Measurements from ENCODE around the gene TSPO2.

The TSPO2 gene

GRCh38 chr6:41051873-41052272 is 9.6 kb downstream of the TSPO2 start:
- no peak for DNase-seq (ENCODE audit: low spot score)

GRCh38 chr6:41053041-41053440 is 10.8 kb downstream of the TSPO2 start, which contains the start of gene APOBEC2:
Gene APOBEC2, plus strand, starts transcription at chr6:41053202. Its CDS starts 146 bp downstream, at chr6:41053348.
- DNase-seq (ENCODE audit: low spot score): no peak

GRCh38 chr6:41054511-41054910 is 12.2 kb downstream of the TSPO2 start:
- DNase-seq (ENCODE audit: low spot score): no peak

DNA sequence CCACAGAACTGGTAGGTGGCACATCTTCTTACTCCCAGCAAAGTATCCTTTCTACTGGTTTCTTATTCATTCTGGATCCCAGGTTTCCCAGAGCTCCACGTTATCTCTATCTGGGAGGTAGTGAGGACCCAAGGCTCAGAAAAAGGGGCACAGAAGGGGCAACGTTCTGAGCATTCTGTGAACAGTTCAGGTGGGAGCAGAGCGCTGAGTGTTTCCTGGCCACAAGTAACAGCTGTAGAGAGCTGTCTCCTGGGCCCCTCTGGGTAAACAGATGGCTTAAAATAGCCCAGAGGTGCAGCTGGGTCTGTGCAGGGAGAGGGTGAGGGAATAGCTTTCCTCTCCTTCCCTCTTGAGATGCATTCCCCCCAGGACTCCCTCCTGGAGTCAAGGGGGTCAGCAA is 12.9 kb downstream of the TSPO2 start:
- DNase-seq (ENCODE audit: low spot score): no peak

DNA sequence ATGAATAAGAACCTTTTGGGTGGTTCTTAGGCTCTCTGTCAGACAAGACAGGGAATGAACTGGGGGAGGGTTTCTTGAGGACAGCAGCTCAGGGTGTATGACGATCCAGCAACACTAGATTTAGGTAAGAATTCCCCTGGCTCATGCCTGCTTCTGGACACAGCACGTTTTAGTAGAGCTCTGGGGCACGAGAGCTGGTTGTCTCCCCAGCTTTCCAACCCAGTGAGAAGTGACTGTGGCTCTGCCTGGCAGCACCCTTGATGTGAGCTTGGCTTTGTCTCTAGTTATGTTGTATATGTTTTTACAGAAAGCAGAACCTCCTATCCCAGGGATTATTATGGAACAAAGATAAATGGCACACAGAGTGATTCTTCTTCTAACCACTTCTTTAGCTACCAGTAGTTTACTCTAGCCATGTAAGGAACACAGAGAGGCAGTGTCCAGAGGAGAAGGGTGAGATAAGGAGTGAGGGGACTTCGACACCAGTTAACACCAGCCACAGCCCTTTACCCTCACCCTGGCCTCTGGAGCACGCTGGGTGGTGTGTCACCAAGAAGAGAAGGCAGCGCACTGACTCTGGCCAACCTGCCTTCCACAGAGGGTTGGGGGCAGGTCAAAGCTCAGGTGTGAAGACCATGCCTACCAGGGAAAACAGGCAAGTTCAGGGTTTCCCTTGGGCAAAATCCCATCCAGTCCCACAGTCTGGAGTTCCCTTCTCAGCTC is 14.7 kb downstream of the TSPO2 start:
- no peak for DNase-seq (ENCODE audit: low spot score)

DNA sequence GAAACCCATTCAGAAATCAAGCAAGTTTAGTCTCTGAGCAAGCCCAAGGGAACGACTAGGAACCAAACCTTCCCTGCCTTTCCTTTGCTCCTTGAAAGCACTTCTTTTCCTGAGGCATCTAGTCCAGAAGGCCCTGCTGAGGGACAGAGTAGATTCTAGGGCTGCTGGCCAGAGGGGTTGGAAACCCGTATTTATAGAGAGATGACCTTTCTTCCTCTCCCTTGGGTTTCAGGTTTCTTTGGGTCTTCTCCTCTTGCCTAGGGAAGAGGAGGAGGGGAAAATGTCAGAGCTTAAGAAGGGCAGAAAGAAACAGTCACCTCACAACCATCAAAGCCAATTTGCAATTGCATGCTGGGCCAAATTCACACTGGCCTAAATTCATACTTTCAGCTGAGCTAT is 16.5 kb downstream of the TSPO2 start:
- no peak for DNase-seq (ENCODE audit: low spot score)

- no peak for DNase-seq (ENCODE audit: low spot score)
Observed at GRCh38 chr6:41059556-41059955, 17.3 kb downstream of the TSPO2 start.

- DNase-seq (ENCODE audit: low spot score): no peak
Observed at GRCh38 chr6:41061196-41061726, 19.0 kb downstream of the TSPO2 start.

DNA sequence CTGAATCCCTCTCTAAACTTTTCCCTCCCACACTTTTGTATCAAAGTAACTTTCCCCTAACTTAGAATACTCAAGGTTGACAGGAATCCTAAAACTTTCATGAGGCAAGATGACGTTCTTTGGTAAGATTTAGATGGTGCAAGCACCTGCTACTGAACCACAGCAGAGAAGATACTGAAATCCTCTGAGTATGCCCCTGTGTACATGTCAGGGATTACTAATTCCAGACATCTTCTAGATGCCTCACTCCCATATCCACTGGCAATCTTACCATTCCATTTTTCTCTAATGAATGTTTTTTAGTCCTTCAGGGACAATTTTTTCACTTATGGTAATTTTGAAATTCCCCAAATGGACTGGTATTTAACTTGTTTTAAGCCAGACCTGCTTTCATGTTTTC is 19.8 kb downstream of the TSPO2 start:
- DNase-seq (ENCODE audit: low spot score): no peak

DNA sequence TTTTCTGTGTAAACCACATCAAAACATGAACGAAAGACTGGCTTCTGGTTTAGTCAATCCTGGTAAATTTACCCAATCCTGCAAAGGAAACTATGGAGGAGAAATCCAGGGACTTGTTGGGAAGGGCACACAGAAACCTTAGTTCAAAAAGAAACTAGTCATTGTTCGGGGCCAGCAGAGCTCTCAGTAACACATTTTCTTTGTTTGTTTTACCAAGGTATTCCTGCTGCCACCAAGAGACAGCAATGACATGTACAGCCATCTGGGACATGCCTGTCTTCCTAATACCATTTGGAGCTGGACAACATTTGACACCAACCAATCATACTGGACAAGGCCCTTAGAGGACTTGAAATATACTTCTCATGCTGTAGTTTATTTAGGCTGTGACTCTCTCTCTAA is 21.6 kb downstream of the TSPO2 start:
- DNase-seq (ENCODE audit: low spot score): no peak

- no peak for DNase-seq (ENCODE audit: low spot score)
Observed at GRCh38 chr6:41064841-41065240, 22.6 kb downstream of the TSPO2 start.

GRCh38 chr6:41065550-41066026 is 23.3 kb downstream of the TSPO2 start:
- DNase-seq (ENCODE audit: low spot score): no peak

DNA sequence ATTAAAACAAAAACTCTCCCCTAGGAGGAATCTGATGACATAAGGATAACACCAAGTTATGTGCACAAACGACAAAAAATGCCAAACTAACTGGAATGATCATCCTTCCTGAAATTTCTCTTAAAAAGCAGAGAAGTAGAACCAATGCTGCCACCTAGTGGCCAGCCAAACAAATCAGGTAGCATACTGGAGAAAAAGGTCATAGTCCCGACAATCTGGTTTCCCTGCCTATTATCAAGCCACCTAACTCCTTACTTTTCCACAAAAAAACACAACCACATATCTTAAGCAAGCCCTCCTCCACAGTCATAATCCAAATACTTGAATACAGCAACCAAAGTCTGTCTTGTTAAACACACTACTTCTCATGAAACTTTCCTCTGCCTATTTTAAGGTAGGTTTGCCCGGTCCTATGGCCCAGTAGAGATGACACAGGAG is 24.6 kb downstream of the TSPO2 start:
- no peak for DNase-seq (ENCODE audit: low spot score)

GRCh38 chr6:41071501-41071922 is 29.2 kb downstream of the TSPO2 start:
- DNase-seq (ENCODE audit: low spot score): no peak

DNA sequence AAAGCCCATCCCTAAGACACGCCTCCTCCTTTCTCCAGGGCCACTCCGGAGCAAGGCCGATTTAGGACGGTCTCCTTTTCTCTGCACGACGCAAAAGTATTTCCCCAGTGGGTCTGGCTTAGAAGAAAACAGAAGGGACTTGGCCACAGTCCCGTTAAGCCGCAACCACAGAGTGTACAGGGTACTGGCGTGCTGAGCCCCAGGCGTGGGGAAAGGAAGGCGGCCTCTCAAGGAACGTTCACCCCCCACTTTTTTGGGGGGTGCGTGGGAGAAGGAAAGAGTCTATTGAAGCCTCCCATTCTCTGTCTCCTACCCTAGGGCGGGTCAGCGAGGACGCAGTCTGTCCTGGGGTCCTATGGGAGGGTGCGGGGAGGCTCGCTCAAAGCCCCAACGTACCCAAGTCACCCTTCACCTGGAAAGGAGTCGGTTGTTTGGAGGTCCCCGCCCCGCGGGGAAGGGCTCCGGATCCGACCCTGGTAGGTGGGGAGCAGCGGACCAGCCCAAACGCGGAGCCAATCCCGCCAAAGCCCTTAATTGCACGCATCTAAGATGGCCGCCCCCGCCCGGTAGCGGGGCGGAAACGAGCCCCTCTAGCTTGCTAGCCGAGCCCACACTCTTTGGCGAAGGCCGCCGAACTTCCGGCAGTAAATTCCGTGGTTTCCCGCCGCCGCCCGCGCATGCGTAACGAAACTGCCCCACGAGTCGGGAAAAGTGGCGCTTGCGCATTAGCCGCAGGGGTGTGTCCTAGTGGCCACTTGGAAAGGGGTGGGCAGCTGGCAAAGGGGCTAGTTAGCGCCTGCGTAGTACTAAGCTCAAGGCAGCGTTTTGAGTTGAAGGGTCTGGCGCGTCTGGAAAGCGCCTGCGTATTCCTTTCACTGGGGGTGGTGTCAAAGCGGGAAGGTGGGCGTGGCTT is 29.9 kb downstream of the TSPO2 start, which contains the start of gene OARD1:
OARD1 (minus strand) TSS at position 434 of the 913 bp plus-strand sequence. CDS start 722 bp downstream, outside the sequence.
- peak; percentile 82 for DNase-seq (ENCODE audit: low spot score)

GRCh38 chr6:41072836-41073202 is 30.6 kb downstream of the TSPO2 start, which contains the start of gene NFYA:
Gene NFYA, plus strand, starts transcription at chr6:41072974. Its CDS starts 6,116 bp downstream, at chr6:41079090.
- peak; percentile 86 for DNase-seq (ENCODE audit: low spot score)

GRCh38 chr6:41073203-41073967 is 31.1 kb downstream of the TSPO2 start:
- peak; percentile 58 for DNase-seq (ENCODE audit: low spot score)

DNA sequence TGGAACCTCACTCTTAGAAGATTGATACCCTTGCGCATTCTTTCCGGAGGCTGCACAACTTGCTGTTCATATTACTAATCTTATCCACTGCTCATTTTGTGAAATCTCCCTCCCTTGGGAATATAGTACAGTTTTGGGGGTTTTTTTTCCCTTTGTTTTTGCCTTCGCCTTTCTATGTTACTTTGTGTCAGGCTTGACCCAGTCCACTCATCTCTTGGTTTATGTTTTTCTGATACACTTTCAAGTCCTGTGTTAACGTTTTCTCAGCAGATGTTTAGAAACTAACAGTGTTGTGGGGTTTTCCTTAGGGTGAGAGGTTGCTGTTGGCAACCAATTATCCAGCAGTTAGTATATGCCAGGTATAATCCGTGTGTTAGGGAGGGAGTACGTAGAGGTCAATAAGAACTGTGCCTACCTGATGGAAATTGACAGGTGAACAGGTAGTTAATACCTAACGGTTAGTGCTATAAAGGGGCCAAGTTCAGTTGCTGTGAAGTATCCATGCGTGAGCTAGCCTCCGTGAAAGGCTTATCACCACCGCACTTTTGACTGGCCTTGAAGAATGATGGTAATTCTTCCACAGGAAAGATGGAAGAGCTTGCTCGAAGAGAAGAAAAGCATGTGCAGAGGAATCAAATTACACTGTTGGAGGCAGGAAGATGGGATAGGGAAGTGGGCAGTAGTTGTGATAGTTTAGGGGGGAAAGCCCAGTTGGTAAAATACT is 31.9 kb downstream of the TSPO2 start:
- no peak for DNase-seq (ENCODE audit: low spot score)

DNA sequence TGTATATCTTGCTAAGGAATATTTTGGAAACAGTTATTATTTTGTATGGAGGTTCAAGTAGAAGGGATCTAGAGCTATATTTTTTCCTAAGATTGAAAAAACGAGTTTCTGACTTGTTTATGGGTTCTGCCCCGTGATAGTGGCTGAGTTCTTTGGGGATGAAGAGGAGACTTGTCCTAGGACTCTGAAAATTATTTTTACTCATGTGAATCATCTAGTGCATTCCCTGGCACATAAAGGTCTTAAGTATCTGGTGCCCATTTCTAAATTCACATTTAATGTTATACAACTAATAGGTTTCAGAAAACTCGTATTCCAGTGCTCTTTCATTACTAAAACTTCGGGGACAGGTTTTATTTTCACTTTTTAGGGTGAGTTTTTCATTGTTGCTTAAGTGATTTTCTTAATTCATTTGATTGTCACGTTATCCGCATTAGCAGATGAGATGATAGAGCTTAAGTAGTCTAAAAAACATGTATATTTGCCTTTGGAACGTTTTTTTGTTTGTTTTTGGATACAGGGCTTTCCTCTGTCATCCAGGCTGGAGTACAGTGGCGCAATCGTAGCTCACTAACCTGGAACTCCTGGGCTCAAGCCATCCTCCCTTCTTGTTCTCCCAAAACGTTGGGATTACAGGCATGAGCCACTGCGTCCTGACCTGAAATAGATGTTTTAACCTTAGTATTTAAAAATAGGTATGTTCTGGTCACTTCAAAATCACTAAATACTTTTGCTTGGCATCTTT is 32.6 kb downstream of the TSPO2 start:
- DNase-seq (ENCODE audit: low spot score): no peak
